Measurements from ENCODE around the gene LCE3E.

DNA sequence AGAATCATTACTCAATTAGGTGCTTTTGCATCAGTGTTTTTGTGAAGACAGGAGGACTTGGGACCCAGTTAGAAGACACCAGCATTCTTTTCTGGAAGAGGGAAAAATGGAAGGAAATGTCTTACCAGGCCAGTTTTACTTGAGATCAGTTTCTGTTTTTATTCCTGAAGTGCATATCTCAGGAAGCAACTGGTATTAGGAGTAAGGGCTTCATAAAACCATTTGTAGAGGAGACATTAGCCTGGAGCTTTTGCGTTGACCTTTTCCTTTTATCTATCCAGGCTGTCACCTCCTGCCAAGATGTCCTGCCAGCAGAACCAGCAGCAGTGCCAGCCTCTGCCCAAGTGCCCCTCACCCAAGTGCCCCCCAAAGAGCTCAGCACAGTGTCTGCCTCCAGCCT, 46.9 kb upstream of the LCE3E start, which contains the start of gene LCE3B:
- TF ChIP-seq, protein P1, sequence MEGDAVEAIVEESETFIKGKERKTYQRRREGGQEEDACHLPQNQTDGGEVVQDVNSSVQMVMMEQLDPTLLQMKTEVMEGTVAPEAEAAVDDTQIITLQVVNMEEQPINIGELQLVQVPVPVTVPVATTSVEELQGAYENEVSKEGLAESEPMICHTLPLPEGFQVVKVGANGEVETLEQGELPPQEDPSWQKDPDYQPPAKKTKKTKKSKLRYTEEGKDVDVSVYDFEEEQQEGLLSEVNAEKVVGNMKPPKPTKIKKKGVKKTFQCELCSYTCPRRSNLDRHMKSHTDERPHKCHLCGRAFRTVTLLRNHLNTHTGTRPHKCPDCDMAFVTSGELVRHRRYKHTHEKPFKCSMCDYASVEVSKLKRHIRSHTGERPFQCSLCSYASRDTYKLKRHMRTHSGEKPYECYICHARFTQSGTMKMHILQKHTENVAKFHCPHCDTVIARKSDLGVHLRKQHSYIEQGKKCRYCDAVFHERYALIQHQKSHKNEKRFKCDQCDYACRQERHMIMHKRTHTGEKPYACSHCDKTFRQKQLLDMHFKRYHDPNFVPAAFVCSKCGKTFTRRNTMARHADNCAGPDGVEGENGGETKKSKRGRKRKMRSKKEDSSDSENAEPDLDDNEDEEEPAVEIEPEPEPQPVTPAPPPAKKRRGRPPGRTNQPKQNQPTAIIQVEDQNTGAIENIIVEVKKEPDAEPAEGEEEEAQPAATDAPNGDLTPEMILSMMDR (IDR thresholded peaks at IDR 0.05; ENCODE audit: low read length): no peak
- TF ChIP-seq EZH2 (IDR thresholded peaks at IDR 0.05; ENCODE audit: borderline replicate concordance, low read length): no peak
